GM19328 (cell line): ENCODE results near the gene CSTF1.

Experiments used
- ATAC-seq: cut with Tn5 transposase; IDR thresholded peaks from one replicate; pipeline ENCODE4 v1.9.1; 2021; ENCODE audit warnings: mild to moderate bottlenecking, moderate library complexity; ENCODE audit not compliant: unreplicated experiment

The CSTF1 gene

GRCh38 chr20:56449459-56449858, 57.0 kb downstream of the CSTF1 start:
- no peak for ATAC-seq

GRCh38 chr20:56451056-56451765, 58.8 kb downstream of the CSTF1 start:
- no peak for ATAC-seq

- peak; percentile 77 for ATAC-seq
Observed at GRCh38 chr20:56453352-56453751, 60.9 kb downstream of the CSTF1 start.

GRCh38 chr20:56454754-56455153, 62.3 kb downstream of the CSTF1 start:
- ATAC-seq: peak; percentile 52
